ENCODE results near the gene UPK1B.

DNA sequence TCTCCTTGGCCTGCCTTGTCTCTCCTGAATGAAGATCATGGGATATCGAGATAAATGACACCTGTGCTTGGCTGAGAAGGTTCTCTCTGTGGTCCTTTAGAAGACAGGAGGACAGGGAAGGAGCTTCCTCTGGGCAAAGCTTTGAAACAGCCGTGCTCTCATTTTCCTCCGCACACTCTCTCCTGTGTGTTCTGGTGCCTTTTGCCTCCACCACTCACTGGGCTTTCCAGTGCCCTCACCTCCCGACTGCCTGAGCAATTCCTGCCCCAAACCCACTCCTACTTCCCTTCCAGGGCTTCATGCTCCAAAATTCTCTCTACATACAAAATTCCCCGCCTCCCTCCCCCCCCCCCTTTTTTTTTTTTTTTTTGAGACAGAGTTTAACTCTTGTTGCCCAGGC lies 32.3 kb downstream of the UPK1B start:
- TF ChIP-seq, protein P1, sequence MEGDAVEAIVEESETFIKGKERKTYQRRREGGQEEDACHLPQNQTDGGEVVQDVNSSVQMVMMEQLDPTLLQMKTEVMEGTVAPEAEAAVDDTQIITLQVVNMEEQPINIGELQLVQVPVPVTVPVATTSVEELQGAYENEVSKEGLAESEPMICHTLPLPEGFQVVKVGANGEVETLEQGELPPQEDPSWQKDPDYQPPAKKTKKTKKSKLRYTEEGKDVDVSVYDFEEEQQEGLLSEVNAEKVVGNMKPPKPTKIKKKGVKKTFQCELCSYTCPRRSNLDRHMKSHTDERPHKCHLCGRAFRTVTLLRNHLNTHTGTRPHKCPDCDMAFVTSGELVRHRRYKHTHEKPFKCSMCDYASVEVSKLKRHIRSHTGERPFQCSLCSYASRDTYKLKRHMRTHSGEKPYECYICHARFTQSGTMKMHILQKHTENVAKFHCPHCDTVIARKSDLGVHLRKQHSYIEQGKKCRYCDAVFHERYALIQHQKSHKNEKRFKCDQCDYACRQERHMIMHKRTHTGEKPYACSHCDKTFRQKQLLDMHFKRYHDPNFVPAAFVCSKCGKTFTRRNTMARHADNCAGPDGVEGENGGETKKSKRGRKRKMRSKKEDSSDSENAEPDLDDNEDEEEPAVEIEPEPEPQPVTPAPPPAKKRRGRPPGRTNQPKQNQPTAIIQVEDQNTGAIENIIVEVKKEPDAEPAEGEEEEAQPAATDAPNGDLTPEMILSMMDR (IDR thresholded peaks at IDR 0.05 in 4 of 5, conservative IDR thresholded peaks at IDR 0.05 in 1 of 5) = no peak
- TF ChIP-seq POLR2A (IDR thresholded peaks at IDR 0.05) = no peak
